Activated T-helper 1 cell treated with Interleukin-2 at 50 U/mL for 16 hours (primary cell): ENCODE results near the gene PRSS8.

Experiments
- DNase-seq: peaks from one replicate; pipeline ENCODE4 v3.0.0-alpha.2; 2020; ENCODE audit warnings: low read depth

Gene PRSS8

DNA sequence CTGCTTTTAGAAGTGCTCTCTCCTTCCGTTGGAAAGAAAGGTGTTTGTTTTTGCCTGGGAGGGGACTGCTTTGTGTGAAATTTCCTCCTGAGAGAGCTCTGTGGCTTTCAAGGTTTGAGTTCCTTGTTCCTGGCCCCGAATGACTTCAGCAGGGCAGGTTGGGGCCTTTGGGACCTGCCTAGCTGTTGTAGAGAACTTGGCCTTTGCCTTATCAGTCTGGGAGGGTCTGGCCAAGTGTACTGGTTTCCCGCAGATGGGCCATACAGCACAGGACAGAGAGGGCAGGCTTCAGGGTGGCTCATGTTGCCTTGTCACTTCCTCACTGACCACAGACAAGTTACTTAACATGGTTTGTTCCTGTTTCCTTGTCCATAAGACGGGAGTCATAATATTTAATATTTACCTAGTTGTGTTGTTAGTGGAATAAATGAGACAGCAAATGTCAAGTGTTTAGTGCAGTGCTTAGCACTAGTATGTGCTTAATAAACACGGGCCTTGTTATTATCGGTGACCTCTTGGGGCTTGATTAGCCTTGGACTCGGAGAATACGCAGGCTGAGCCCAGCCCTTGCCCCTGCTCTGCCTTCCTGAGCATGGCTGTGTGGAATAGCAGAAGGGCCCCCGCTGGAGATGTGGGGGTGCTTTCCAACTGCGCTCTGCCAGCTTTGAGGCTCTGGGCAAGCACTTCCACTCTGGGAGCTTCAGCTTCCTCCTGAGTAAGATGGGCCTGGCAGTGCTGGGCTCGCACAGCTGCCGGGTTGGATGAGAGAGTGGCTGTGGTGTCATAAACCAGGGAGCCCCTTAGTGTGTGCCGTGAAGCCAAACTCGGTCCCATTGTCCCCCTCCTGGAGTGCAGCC lies 6.6 kb downstream of the PRSS8 start:
- no peak for DNase-seq

DNA sequence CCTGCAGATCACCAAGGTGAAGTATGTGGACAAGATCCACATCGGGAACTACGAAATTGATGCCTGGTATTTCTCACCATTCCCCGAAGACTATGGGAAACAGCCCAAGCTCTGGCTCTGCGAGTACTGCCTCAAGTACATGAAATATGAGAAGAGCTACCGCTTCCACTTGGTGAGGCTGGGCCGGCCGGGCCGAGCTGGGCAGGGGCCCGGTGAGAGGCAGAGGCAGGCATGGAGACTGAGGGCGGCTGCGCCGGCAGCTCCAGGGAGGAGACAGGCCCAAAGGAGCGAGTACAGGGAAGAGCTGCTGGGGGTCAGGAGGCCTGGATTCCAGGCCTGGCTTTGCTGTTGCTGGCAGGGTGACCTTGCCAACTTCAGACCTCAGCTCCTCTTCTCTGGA lies 8.3 kb downstream of the PRSS8 start:
- no peak for DNase-seq

DNA sequence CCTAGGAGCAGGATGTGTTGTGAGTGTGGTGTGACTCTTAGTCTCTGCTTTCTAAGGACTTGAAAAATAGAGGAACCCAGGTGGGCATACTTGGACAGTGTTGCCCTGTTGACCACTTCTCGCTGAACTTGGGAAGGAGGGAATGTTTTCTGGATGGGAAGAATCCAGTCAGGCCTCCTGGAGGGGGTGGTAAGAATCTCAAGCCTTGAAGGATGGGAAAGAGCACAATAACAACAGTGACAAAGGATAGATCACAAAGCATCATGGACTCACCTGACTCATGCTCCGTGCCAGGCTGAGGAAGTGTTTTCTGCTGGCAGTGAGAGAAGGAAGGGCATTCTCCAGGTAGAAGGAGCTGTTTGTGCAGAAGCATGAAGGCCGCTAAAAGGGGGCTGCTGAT lies 9.7 kb downstream of the PRSS8 start:
- no peak for DNase-seq

DNA sequence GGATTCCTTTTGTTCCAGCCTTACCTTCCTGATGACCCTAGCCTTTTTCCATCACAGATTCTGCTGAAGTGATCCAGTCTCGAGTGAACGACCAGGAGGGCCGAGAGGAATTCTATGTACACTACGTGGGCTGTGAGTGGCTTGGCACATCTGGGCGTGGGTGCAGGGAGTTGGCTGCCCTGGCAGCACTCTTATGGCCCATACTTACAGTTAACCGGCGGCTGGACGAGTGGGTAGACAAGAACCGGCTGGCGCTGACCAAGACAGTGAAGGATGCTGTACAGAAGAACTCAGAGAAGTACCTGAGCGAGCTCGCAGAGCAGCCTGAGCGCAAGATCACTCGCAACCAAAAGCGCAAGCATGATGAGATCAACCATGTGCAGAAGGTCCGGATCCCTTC lies 15.4 kb downstream of the PRSS8 start:
- no peak for DNase-seq

DNA sequence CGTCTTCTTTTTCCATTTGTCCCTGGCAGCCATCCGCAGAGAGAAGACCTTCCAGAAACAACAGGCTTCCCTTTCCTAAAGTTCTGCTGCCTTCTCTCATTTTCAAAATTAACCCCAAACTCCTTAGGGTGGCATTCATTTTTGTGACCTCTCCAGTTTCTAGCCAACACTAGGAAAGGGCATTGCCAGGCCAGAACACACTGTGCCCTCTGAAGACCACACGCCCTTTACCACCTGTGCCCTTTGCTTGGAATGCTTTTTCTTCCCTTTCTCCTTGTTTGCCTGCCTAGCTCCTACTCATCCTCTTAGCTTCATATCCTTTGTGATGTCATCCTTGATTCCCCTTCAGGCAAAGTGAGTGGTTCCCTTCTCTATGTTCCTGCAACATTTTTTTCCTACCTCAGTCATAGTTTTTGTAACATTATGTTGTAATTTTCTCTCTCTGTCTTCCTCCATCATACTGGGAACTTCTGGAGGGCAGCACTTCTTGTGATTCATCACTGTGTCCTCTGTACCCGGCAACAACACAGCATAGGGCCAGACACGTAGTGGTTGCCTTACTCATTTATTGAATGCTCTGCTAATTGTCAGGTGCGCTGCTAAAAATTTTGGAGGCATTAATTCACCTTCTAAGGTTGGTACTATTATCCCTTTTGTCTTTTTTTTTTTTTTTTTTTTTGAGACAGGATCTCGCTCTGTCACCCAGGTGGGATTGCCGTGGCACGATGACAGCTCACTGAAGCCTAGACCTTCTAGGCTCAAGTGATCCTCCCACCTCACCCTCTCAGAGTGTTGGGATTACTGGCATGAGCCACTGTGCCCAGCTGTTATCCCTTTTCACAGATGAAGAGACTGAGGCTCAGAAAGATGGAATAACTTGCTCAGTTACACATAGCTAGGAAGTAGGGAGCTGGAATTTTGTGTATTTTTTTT lies 17.0 kb downstream of the PRSS8 start:
- DNase-seq = no peak

DNA sequence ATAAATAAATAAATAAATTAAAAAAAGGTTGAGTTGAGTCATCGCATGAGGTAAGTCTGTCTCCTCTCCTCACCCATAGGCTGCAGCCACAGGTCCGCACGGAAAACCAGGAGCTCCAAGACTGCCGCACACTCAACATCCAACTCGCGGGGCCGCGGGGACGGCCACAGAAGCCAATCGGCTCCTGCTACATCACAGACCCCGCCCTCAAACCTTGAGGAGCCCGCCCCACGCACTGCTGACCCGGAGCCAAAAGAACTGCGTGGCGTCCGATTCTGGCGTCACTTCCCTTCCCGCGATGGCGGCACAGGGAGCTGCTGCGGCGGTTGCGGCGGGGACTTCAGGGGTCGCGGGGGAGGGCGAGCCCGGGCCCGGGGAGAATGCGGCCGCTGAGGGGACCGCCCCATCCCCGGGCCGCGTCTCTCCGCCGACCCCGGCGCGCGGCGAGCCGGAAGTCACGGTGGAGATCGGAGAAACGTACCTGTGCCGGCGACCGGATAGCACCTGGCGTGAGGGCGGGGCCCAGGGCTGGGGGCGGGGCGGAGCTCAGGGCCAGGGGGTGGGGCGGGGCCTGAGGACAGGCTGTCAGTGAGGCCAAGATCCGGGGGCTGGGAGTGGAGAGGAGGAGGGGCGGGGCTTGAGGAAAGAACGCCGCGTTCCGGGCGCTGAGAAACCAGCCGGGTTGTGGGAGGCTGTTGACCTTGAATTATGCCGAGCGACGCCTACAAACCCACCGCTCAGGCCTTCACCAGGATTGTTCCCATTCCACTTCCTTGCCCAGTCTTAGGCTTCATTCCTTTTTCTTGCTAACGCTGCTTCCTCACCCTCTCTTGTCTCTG lies 17.9 kb downstream of the PRSS8 start, which contains the start of gene KAT8:
KAT8 (plus strand) TSS at position 281 of the 839 bp plus-strand sequence; CDS start at position 299, 18 bp downstream.
- peak; percentile 92 for DNase-seq

DNA sequence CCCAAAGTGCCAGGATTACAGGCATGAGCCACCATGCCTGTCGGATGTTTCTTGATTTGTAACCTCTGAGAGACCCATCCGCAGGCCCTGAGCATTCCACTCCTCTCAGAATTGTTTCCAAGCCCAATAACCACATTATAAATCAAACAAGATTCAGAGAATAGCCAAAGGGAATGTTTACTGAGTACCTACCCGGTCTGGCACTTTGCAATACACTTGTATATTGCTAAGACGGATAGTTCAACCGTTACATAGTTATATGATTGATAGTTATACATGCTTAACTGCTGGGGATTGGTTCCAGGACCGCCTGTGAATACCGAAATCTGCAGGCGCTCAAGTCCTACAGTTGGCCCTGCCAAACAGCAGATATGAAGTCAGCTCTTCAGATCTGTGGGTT lies 21.1 kb downstream of the PRSS8 start:
- no peak for DNase-seq

DNA sequence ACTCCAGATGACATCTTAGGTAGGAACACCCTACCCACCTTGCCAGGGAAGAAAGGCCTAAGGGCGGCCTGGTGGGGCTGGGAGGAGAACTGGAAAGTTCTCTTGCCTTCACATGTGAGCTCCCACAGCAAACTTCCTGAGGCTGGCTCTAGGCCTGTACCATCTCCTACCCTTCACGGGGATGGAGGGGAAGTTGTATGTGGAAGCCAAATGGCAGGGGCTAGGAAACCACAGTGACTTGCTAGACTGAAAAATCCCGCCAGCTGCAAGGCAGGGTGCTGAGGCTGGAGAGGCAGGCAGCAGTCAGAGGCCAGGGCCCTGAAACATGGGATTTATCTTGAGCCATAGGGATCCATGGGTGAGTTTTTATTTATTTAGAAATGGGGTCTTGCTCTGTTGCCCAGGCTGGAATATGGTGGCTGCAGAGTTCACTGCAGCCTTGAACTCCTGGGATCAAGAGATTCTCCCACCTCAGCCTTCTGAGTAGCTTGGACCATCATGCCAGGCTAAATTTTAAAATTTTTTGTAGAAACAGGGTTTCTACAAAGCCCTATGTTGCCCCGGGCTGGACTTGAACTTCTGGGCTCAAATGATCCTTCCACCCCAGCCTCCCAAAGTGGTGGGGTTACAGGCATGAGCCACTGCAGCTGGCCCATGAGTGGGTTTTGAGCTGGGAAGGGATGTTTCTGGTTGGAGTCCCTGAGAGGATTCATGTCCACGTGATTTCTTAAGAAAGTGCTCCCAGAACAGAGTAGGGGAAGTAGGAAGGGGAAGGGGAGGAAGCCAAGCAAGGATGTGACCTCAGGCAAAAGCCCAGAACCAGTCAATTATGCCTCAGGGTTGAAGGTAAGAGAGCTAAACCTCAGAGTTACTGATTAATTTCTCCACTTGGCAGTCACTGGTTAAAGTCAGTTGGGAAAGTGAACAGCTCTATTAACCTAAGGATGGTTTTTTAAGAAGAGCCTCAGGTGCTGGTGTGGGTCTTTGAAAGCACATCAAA lies 22.1 kb downstream of the PRSS8 start:
- DNase-seq = no peak

DNA sequence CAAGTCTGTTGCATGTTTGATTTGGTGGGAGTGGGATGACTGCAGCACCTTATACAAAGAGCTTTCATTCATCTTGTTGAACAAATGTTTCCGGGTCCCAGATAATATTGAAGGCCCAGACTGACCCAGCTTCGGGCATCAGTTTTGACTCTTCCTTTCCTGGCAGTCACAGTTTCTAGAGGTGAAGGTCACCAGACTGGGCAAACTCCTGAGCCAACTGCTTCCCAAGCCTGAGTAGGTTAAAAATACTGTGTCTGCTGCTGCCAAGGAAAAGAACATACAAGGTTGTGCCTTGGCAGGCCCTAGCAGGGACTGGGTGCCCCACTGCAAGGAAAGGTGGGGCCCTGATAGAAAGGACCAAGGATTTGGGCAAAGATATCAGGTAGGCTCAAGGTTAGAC lies 22.8 kb downstream of the PRSS8 start:
- no peak for DNase-seq

DNA sequence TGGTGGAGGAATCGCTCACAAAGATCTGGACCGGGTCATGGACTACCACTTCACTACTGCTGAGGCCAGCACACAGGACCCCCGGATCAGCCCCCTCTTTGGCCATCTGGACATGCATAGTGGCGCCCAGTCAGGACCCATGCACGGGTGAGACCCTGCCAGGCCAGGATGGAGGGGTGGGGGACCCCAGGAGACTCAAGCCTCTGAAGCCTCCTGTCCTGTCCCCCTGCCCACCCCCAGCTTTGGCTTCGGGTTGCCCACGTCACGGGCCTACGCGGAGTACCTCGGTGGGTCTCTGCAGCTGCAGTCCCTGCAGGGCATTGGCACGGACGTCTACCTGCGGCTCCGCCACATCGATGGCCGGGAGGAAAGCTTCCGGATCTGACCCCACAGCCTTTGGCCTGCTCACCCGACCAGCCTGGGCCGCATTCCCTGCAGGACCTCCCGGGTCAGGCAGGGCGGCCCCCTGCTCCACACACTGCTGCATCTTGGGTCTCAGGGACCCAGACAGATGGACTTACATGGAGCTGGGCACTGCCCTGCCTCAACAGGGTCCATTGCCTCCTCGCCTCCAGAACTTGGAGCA lies 23.6 kb downstream of the PRSS8 start:
- DNase-seq = no peak

DNA sequence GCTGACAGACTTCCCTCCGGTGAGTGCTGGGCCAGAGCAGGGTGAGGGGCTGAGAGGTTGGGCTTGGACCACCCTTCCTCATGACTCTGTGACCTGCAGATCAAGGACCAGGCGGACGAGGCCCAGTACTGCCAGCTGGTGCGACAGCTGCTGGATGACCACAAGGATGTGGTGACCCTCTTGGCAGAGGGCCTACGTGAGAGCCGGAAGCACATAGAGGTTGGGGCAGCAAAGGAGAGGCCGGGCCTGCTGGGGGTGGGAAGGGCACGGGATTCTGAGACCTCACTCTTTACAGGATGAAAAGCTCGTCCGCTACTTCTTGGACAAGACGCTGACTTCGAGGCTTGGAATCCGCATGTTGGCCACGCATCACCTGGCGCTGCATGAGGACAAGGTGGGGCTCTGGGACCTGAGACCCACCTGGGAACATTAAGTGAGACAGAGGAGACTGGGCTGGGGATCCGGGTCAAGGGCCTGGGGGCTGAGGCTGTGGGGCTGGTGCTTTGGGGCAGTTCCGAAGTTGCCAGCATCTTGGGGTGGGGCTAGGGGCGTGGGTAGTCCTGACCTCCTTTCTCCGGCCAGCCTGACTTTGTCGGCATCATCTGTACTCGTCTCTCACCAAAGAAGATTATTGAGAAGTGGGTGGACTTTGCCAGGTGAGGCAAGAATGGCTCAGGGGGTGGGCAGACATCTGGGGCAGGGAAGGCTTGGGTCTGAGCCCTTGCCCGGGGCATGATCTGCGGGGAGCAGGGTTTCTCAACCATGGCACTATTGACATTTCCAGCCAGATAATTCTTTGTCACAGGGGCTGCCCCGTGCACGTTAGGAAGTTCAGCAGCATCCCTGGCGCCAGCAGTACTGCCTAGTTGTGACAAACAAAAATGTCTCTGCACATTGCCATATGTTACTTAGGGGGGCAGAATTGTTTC lies 25.2 kb downstream of the PRSS8 start:
- no peak for DNase-seq

DNA sequence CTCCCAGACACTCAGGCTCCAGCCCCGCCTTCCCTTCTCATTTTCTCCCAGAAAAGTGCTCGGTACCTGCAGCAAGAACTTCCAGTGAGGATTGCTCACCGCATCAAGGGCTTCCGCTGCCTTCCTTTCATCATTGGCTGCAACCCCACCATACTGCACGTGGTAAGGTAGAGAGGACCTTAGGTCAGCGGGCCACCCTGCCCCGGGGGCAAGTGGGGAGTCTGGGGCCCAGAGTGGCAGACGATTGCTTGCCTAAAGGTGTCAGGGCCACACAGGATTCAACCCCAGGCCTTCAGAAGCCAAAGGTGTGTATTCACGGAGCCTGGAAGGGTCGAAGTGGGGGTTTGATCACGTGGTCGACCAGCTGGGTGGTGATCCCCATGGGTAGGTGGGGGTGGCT lies 25.9 kb downstream of the PRSS8 start:
- DNase-seq = no peak

DNA sequence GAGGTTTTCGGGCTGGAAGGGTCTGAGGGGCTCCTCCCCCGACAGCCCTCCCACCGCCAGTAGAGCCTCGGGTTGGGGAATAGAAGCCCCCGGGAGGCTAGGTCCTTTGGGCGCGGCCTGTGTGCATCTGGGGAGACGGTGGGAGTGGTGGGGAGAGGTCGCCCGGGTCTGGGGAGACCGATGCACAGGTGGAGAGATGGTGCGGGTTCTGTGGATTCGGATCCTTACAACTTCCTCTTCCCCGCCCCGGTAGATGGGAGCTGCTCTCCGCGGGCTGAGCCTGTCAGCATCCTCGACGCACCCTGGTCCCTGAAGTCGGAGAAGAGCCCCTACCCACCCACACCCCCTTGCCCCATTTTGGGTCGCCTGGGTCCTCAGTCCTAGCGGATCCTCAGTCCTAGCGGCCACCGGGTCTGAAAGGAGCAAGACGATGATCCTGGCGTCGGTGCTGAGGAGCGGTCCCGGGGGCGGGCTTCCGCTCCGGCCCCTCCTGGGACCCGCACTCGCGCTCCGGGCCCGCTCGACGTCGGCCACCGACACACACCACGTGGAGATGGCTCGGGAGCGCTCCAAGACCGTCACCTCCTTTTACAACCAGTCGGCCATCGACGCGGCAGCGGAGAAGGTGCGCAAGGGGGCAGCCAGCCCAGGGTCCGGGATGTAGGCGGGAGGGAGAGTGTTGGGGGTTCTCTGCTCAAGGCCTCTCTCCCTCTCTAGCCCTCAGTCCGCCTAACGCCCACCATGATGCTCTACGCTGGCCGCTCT lies 26.6 kb downstream of the PRSS8 start:
- no peak for DNase-seq

DNA sequence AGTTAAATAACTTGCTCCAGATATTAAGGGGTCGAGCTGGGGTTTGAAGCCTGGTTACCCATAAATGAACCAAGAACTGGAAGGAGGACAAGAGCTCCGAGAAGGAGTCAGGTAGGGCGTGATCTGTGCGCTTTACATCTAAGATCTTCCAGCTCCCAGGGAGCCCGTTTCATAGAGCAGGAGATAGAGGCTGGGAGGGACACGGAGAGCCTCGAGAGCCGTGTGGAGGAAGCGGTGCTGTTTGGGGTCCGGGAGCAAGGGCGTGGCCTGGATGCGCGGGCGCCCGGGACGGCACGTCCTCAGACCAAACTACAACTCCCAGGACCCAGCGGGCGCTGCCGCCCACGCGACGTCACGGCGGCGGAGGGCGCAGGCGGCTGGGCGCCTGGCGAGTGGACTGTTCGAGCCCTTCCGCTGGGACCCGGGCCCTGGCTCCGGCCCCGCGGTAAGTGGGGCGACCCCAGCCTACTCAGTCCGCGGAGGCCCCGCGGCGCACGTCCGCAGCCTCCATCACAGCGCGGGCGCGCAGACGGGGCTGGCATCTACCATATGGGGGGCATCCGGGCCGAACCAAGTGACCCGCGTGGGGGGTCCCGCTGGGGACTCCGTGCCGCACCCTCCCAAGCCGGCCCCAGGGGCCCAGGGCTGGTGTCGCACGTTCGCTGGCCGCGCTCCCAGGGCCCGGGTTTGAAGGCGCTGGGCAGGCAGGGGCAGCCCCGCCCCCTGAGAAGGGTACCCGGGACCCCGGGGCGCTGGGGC lies 27.3 kb downstream of the PRSS8 start, which contains the start of gene BCKDK:
BCKDK (plus strand) TSS at position 352 of the 759 bp plus-strand sequence. CDS start 838 bp downstream, outside the sequence.
- DNase-seq = peak; percentile 47

DNA sequence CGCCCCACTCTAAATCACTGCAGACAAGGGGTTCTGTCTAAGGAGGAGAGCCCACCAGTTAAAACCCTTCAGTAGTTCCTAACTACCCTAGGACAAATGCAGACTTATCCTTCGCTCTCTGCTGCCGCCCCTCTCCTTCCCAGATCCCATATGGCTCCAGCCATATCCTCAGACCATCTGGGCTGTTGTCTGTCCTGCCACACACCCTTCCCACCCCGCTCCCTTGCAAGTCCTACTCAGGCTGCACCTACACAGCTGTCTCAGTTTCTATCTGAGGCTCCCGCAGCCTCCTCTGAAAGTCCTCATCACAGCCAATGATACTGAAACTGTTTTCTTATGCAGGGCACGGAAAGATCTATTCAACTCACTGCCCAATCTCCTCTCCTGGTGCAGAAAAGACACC lies 28.1 kb downstream of the PRSS8 start:
- DNase-seq = no peak

DNA sequence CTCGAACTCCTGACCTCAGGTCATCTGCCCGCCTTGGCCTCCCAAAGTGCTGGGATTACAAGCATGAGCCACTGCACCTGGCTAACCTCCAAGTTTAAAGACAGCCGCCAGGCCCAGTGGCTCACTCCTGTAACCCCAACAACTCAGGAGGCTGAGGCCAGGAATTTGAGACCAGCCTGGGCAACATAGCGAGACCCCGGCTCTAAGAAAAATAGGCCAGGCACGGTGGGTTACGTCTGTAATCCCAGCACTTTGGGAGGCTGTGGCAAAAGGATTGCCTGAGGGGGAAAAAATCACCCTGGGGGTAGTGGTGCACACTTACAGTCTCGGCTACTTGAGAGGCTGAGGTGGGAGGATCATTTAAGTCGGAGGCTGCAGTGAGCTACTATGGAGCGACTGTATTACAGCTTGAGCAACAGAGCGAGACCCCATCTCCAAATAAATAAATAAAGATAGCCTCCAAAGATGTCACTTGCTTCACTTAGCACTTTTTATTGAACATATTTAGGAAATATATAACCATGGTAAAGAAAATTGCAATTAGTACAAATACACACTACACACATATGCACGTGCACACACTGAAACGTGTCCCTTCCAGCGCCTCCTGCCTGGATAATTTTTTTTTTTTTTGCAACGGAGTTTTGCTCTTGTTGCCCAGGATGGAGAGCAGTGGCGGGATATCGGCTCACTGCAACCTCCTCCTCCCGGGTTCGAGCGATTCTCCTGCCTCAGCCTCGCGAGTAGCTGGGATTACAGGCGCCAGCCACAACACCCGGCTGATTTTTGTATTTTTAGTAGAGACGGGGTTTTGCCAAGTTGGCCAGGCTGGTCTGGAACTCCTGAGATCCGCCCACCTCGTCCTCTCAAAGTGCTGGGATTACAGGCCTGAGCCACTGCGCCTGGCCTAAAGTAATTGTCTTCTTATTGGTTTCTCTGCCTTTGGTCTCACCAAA lies 28.7 kb downstream of the PRSS8 start:
- no peak for DNase-seq
